HEK293T (cell line): ENCODE results near the gene LEPR.

ENCODE experiments used
- CTCF ChIA-PET: fragments of 350-600 bp; formaldehyde crosslinking; extraction: SDS; loops from one replicate; lab custom pipeline; 2021; ENCODE audit warnings: antibody characterized with exemption, inconsistent platforms; lab: Yijun Ruan, JAX
- POLR2A ChIA-PET: fragments of 350-600 bp; formaldehyde crosslinking; extraction: SDS; loops from one replicate; lab custom pipeline; 2020; ENCODE audit warnings: antibody characterized with exemption, inconsistent platforms; lab: Yijun Ruan, JAX
- DNase-seq: peaks from one replicate; pipeline ENCODE4 v3.0.0; 2012; ENCODE audit warnings: mixed read lengths; ENCODE audit errors: extremely low spot score
- ARNT ChIP-seq: fragments of 450-650 bp; IDR thresholded peaks from 2 replicates; pipeline ENCODE4 v1.6.1; 2017; ENCODE audit warnings: mild to moderate bottlenecking
- BHLHE40 ChIP-seq: fragments of 450-650 bp; IDR thresholded peaks from 2 replicates; pipeline ENCODE4 v1.6.1; 2016; ENCODE audit warnings: mild to moderate bottlenecking, moderate library complexity, borderline replicate concordance
- CTBP1 ChIP-seq: fragments of 450-650 bp; IDR thresholded peaks from 2 replicates; pipeline ENCODE4 v1.6.1; 2016; ENCODE audit warnings: borderline replicate concordance
- ELF4 ChIP-seq: fragments of 450-650 bp; IDR thresholded peaks from 2 replicates; pipeline ENCODE4 v1.6.1; 2017; ENCODE audit warnings: antibody characterized with exemption
- FOXA1 ChIP-seq: fragments of 450-650 bp; IDR thresholded peaks from 2 replicates; pipeline ENCODE4 v1.6.1; 2016; ENCODE audit warnings: mild to moderate bottlenecking
- FOXK2 ChIP-seq: fragments of 450-650 bp; IDR thresholded peaks from 2 replicates; pipeline ENCODE4 v1.6.1; 2016; ENCODE audit warnings: mild to moderate bottlenecking
- FOXM1 ChIP-seq: fragments of 450-650 bp; IDR thresholded peaks from 2 replicates; pipeline ENCODE4 v1.6.1; 2017; ENCODE audit warnings: mild to moderate bottlenecking, borderline replicate concordance
- HDGF ChIP-seq: fragments of 450-650 bp; IDR thresholded peaks from 2 replicates; pipeline ENCODE4 v1.6.1; 2017; ENCODE audit warnings: antibody characterized with exemption, borderline replicate concordance
- L3MBTL2 ChIP-seq: fragments of 450-650 bp; conservative IDR thresholded peaks from 2 replicates; pipeline ENCODE4 v1.6.1; 2016; ENCODE audit warnings: mild to moderate bottlenecking
- LEF1 ChIP-seq: fragments of 450-650 bp; IDR thresholded peaks from 2 replicates; pipeline ENCODE4 v1.6.1; 2017; ENCODE audit warnings: mild to moderate bottlenecking, borderline replicate concordance
- NFRKB ChIP-seq: fragments of 450-650 bp; IDR thresholded peaks from 2 replicates; pipeline ENCODE4 v1.6.1; 2016; ENCODE audit warnings: mild to moderate bottlenecking, moderate library complexity
- PKNOX1 ChIP-seq: fragments of 450-650 bp; IDR thresholded peaks from 2 replicates; pipeline ENCODE4 v1.6.1; 2016
- SP1 ChIP-seq: fragments of 450-650 bp; IDR thresholded peaks from 2 replicates; pipeline ENCODE4 v1.6.1; 2017
- SUZ12 ChIP-seq: fragments of 450-650 bp; IDR thresholded peaks from 2 replicates; pipeline ENCODE4 v1.6.1; 2016; ENCODE audit warnings: mild to moderate bottlenecking
- TARDBP ChIP-seq: fragments of 450-650 bp; IDR thresholded peaks from 2 replicates; pipeline ENCODE4 v1.6.1; 2016
- ZNF384 ChIP-seq: fragments of 450-650 bp; IDR thresholded peaks from 2 replicates; pipeline ENCODE4 v1.6.1; 2016

LEPR gene

GRCh38 chr1:65393347-65393746 lies 27.1 kb upstream of the LEPR start:
- ChIA-PET CTCF (no interaction called here), POLR2A (interaction anchor here (1.0 kb wide), 1 partner anchor 27 kb away, joined by 3 read pairs; no protein-coding TSS in a partner anchor)
- TF ChIP-seq FOXM1 (no peak), FOXA1 (no peak), CTBP1 (no peak), ZNF384 (no peak), ARNT (no peak), SUZ12 (no peak), L3MBTL2 (no peak), HDGF (no peak), ELF4 (no peak), PKNOX1 (no peak), TARDBP (no peak), SP1 (no peak), NFRKB (no peak), LEF1 (no peak), BHLHE40 (no peak), FOXK2 (no peak)
- no peak for DNase-seq

GRCh38 chr1:65393928-65394327 lies 26.5 kb upstream of the LEPR start:
- TF ChIP-seq L3MBTL2 (no peak), FOXM1 (no peak), ZNF384 (no peak), SUZ12 (no peak), TARDBP (no peak), HDGF (no peak), FOXK2 (no peak), ARNT (no peak), ELF4 (no peak), BHLHE40 (no peak)
- CTCF ChIA-PET: interaction anchor here (0.6 kb wide), 1 partner anchor 24 kb away, joined by 3 read pairs; no protein-coding TSS in a partner anchor
- POLR2A ChIA-PET: no interaction called here
- DNase-seq: no peak

GRCh38 chr1:65395887-65396612 lies 24.4 kb upstream of the LEPR start:
- no peak for DNase-seq
- CTCF ChIA-PET: no interaction called here
- TF ChIP-seq FOXA1 (no peak), BHLHE40 (no peak), PKNOX1 (no peak), FOXM1 (no peak), TARDBP (no peak), CTBP1 (no peak), FOXK2 (no peak), ARNT (no peak), HDGF (no peak), L3MBTL2 (no peak), SUZ12 (no peak), SP1 (no peak), ZNF384 (no peak), NFRKB (no peak)
- POLR2A ChIA-PET: no interaction called here

- DNase-seq: no peak
- no peak for TF ChIP-seq FOXA1
- no peak for TF ChIP-seq LEF1
- TF ChIP-seq NFRKB: no peak
- POLR2A ChIA-PET: no interaction called here
- CTCF ChIA-PET: no interaction called here
Observed at GRCh38 chr1:65398083-65398482, 22.4 kb upstream of the LEPR start.

GRCh38 chr1:65399003-65399402 lies 21.5 kb upstream of the LEPR start:
- ChIA-PET POLR2A (no interaction called here), CTCF (no interaction called here)
- no peak for DNase-seq
- TF ChIP-seq BHLHE40 (no peak), ELF4 (no peak), L3MBTL2 (no peak), NFRKB (no peak)

- ChIA-PET CTCF (no interaction called here), POLR2A (no interaction called here)
- TF ChIP-seq LEF1 (no peak), ZNF384 (no peak), L3MBTL2 (no peak), ARNT (no peak), FOXA1 (no peak), SUZ12 (no peak), TARDBP (no peak), FOXM1 (no peak), NFRKB (no peak), HDGF (no peak)
- no peak for DNase-seq
Observed at GRCh38 chr1:65401612-65402011, 18.9 kb upstream of the LEPR start.

GRCh38 chr1:65404941-65405340 lies 15.5 kb upstream of the LEPR start:
- POLR2A ChIA-PET: no interaction called here
- CTCF ChIA-PET: no interaction called here

More at GRCh38 chr1:65404941-65405340, 15.5 kb upstream of the LEPR start:
- no peak for TF ChIP-seq HDGF
- TF ChIP-seq LEF1: no peak
- TF ChIP-seq NFRKB: no peak
- no peak for TF ChIP-seq ELF4
- TF ChIP-seq FOXM1: no peak
- TF ChIP-seq PKNOX1: no peak
- no peak for TF ChIP-seq ARNT
- no peak for TF ChIP-seq L3MBTL2
- no peak for DNase-seq
